ENCODE data around the gene RBCK1.

- no peak for TF ChIP-seq EZH2 (IDR thresholded peaks at IDR 0.05; ENCODE audit: borderline replicate concordance, low read length)
- no peak for TF ChIP-seq CTCF (IDR thresholded peaks at IDR 0.05; ENCODE audit: low read length)
These were observed 10.8 kb downstream of the RBCK1 start for GRCh38 chr20:418858-419365.
